Measurements from ENCODE around the gene BCAS1.

Gene BCAS1

DNA sequence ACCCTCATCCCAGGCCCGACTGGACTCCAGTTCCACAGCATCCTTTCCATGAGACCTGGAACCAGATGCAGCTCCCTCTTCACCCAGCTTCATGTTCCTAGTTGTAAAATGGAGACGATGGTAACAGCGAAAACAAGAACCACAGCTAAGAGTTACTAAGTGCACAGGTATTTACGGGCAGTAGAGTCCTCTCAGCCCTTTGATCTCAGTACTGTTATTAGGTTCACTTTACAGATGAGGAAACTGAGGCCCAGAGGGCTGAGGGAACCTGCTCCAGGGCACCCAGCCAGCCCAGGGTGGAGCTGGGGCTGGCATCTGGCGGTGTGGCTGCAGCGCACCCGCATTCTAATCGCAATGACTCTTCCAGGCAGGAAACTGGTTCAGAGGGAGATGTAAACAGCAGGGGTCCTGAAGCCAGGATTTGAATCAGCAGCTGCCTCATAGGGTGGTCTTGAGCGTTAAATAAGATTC is 858 bp downstream of the BCAS1 start:
- TF ChIP-seq, protein P1, sequence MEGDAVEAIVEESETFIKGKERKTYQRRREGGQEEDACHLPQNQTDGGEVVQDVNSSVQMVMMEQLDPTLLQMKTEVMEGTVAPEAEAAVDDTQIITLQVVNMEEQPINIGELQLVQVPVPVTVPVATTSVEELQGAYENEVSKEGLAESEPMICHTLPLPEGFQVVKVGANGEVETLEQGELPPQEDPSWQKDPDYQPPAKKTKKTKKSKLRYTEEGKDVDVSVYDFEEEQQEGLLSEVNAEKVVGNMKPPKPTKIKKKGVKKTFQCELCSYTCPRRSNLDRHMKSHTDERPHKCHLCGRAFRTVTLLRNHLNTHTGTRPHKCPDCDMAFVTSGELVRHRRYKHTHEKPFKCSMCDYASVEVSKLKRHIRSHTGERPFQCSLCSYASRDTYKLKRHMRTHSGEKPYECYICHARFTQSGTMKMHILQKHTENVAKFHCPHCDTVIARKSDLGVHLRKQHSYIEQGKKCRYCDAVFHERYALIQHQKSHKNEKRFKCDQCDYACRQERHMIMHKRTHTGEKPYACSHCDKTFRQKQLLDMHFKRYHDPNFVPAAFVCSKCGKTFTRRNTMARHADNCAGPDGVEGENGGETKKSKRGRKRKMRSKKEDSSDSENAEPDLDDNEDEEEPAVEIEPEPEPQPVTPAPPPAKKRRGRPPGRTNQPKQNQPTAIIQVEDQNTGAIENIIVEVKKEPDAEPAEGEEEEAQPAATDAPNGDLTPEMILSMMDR (IDR thresholded peaks at IDR 0.05; ENCODE audit: insufficient read depth, low read length, poor library complexity, severe bottlenecking): no peak
- H3K36me3 ChIP-seq (ENCODE audit: control insufficient read depth, insufficient read depth, low read length): no peaks in the 10 kb centered on the region
- DNase-seq (ENCODE audit: extremely low read depth, insufficient read length): no peak
- no peak overlapping the region for H3K4me3 ChIP-seq (replicated peaks; ENCODE audit: low read depth, low read length)
- H3K27me3 ChIP-seq (replicated peaks; ENCODE audit: control insufficient read depth, insufficient read depth, low read length): no peaks in the 10 kb centered on the region

DNA sequence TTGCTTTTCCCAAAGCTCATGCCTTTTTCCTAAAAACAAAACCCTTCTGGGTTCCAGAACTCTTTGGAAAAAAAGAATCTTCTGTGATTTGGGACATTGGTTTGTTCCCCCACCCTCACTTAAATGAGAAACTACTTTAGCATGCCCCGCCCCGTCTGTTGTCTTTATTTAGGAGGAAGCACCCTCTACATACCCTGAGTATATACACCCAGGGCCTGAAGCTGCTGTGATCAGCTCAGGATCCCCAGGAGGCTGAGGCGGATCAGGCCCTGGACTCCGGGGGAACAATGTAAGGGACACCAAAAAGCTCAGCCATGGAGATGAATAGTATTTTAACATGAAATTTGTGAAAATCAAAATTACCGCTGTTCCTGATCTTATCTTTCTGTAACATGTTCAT is 1.4 kb downstream of the BCAS1 start:
- no peak overlapping the region for H3K4me3 ChIP-seq (replicated peaks; ENCODE audit: low read depth, low read length)
- H3K36me3 ChIP-seq (ENCODE audit: control insufficient read depth, insufficient read depth, low read length): no peaks in the 10 kb centered on the region
- no peaks in the 10 kb centered on the region for H3K27me3 ChIP-seq (replicated peaks; ENCODE audit: control insufficient read depth, insufficient read depth, low read length)
- no peak for DNase-seq (ENCODE audit: extremely low read depth, insufficient read length)
- TF ChIP-seq, protein P1 (IDR thresholded peaks at IDR 0.05; ENCODE audit: insufficient read depth, low read length, poor library complexity, severe bottlenecking): no peak

DNA sequence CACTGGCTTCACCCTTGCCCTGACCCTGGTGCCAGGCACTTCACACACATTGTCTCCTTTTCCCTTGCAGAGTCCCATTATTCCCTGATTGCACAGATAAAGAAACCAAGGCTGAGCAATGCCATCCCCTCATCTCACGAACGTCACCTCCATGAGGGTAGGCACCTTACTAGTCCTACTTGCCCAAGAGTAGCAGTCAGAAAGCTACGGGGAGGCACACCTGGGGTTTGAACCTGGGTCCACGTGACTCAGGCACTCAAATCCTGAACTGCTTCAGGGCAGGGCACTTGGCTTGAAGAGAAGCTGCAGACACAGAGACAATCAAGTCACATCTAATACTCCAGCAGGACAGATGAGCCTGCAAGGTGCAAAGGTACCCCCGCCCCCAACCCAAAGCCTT is 1.9 kb downstream of the BCAS1 start:
- no peak overlapping the region for H3K4me3 ChIP-seq (replicated peaks; ENCODE audit: low read depth, low read length)
- TF ChIP-seq, protein P1 (IDR thresholded peaks at IDR 0.05; ENCODE audit: insufficient read depth, low read length, poor library complexity, severe bottlenecking): no peak

DNA sequence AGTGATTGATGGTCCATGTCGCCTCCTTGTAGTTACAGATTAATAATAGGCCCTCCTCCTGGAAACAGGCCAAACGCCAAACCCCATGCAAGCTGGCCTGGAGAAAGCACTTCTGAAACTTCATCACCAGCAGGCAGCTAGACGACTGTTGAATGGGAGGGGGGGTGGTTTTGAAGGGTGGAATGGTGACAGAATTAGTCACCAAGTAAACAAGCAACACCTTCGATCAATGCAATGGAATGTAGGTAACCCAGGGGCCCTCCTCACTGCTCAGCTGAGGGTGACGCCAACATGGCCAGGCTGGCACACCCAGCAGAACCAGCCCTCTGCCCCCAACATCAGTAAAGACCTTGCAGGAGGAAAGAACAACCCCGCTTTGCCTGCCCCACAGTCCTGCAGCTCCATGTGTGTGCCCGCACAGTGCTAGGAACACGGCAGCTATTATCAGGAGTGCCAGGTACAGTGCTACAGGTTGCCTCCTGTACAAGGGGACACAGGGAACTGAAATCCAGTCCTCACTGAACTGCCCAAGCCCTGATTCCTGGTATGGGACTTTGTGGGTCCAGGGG is 2.7 kb downstream of the BCAS1 start:
- Histone ChIP-seq H3K27me3 (replicated peaks; ENCODE audit: control insufficient read depth, insufficient read depth, low read length) (no peaks in the 10 kb centered on the region), H3K36me3 (ENCODE audit: control insufficient read depth, insufficient read depth, low read length) (no peaks in the 10 kb centered on the region), H3K4me3 (replicated peaks; ENCODE audit: low read depth, low read length) (no peak overlapping the region)
- TF ChIP-seq, protein P1 (IDR thresholded peaks at IDR 0.05; ENCODE audit: insufficient read depth, low read length, poor library complexity, severe bottlenecking): no peak
- no peak for DNase-seq (ENCODE audit: extremely low read depth, insufficient read length)

More for the DNA sequence above, 1.9 kb downstream of the BCAS1 start:
- DNase-seq (ENCODE audit: extremely low read depth, insufficient read length): no peak
- Histone ChIP-seq H3K27me3 (replicated peaks; ENCODE audit: control insufficient read depth, insufficient read depth, low read length) (no peaks in the 10 kb centered on the region), H3K36me3 (ENCODE audit: control insufficient read depth, insufficient read depth, low read length) (no peaks in the 10 kb centered on the region)

DNA sequence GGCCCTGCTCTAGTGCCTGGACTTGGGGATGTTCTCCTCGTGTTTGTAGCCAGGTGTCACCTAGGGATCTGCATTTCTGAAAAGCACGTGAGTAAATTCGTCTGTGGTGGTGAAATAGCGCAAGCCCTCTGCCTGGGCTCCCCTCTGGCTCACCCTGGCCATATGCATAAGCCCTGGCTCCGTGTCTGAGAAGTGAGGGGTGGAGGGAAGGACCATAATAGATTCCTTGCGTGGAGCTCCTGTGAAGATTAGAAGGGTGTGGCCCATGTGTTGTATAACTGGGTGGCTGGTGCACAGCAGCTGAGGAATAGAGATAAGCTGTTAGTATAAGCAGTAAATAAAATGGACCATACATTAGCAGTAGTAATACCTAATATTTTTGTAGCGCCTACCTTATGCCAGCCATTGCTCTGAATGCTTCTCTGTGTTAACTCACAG is 4.8 kb downstream of the BCAS1 start:
- no peaks in the 10 kb centered on the region for H3K36me3 ChIP-seq (ENCODE audit: control insufficient read depth, insufficient read depth, low read length)
- no peaks in the 10 kb centered on the region for H3K27me3 ChIP-seq (replicated peaks; ENCODE audit: control insufficient read depth, insufficient read depth, low read length)
- peak overlapping the region; percentile 40 for H3K4me3 ChIP-seq (replicated peaks; ENCODE audit: low read depth, low read length)
- TF ChIP-seq, protein P1 (IDR thresholded peaks at IDR 0.05; ENCODE audit: insufficient read depth, low read length, poor library complexity, severe bottlenecking): no peak
- no peak for DNase-seq (ENCODE audit: extremely low read depth, insufficient read length)

DNA sequence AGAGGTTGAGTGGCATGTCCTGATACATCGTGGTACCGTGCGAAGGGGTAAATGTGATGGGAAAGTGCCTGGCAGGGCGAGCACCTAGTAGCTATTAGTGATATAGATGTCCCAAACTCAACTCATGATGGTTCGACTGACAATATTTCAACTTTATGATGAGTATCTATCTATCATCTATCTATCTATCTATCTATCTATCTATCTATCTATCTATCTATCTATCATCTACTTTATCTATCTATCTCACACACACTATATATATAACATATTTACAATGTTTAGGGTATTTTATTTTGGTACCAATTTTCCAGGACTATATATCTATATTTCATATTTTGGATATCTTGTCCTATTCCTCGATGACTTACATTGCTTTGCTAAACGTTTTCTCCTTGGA is 5.5 kb downstream of the BCAS1 start:
- Histone ChIP-seq H3K27me3 (replicated peaks; ENCODE audit: control insufficient read depth, insufficient read depth, low read length) (no peaks in the 10 kb centered on the region), H3K36me3 (ENCODE audit: control insufficient read depth, insufficient read depth, low read length) (no peaks in the 10 kb centered on the region), H3K4me3 (replicated peaks; ENCODE audit: low read depth, low read length) (peak overlapping the region; percentile 45)
- TF ChIP-seq, protein P1 (IDR thresholded peaks at IDR 0.05; ENCODE audit: insufficient read depth, low read length, poor library complexity, severe bottlenecking): no peak
- DNase-seq (ENCODE audit: extremely low read depth, insufficient read length): no peak
